Skeletal muscle cell (primary cell): ENCODE measurements around the gene RPS8.
"Not testable (repeated sequence)": the region's sequence is repeated elsewhere in the genome, so short reads cannot be mapped to it uniquely, and the experiment has no call there.

Experiments used
- DNase-seq: peaks from one replicate; pipeline ENCODE4 v3.0.0-alpha.2; 2010; ENCODE audit warnings: low read depth
- H3K4me3 ChIP-seq: 2 replicates; pipeline ENCODE4 v1.5.1; 2011; ENCODE audit warnings: low read depth, mild to moderate bottlenecking, control low read depth, low read length, moderate library complexity

Gene RPS8

GRCh38 chr1:44817307-44817706 is 42.0 kb downstream of the RPS8 start:
- no peak overlapping the region for H3K4me3 ChIP-seq
- DNase-seq: no peak

- DNase-seq: no peak
- H3K4me3 ChIP-seq: no peak overlapping the region
These were observed 42.6 kb downstream of the RPS8 start for GRCh38 chr1:44817771-44818495.

- H3K4me3 ChIP-seq: peak overlapping the region; percentile 14
- DNase-seq: no peak
These were observed 43.9 kb downstream of the RPS8 start for GRCh38 chr1:44819196-44819607.

GRCh38 chr1:44819608-44820327 is 44.4 kb downstream of the RPS8 start:
- peak; percentile 90 for DNase-seq
- H3K4me3 ChIP-seq: peak overlapping the region; percentile 55

- no peak for DNase-seq
- H3K4me3 ChIP-seq: peak overlapping the region; percentile 55
These were observed 45.2 kb downstream of the RPS8 start for GRCh38 chr1:44820328-44821239.

- no peak overlapping the region for H3K4me3 ChIP-seq
- no peak for DNase-seq
These were observed 45.9 kb downstream of the RPS8 start for GRCh38 chr1:44821240-44821715.

- H3K4me3 ChIP-seq: no peak overlapping the region
- no peak for DNase-seq
These were observed 46.9 kb downstream of the RPS8 start for GRCh38 chr1:44822131-44822701.

GRCh38 chr1:44822981-44823451 is 47.7 kb downstream of the RPS8 start:
- no peak overlapping the region for H3K4me3 ChIP-seq
- DNase-seq: no peak

- DNase-seq, H3K4me3 ChIP-seq: not testable (repeated sequence)
These were observed 49.1 kb downstream of the RPS8 start for GRCh38 chr1:44824392-44824791.

- no peak overlapping the region for H3K4me3 ChIP-seq
- DNase-seq: no peak
These were observed 51.2 kb downstream of the RPS8 start for GRCh38 chr1:44826375-44827196.

GRCh38 chr1:44827197-44828002 is 52.1 kb downstream of the RPS8 start:
- no peak overlapping the region for H3K4me3 ChIP-seq
- no peak for DNase-seq

- no peak overlapping the region for H3K4me3 ChIP-seq
- DNase-seq: no peak
These were observed 52.8 kb downstream of the RPS8 start for GRCh38 chr1:44828003-44828651.
